Mesendoderm (in vitro differentiated cells): ENCODE data around the gene ZEB2.

Experiments used
- DNase-seq: peaks from one replicate; pipeline ENCODE4 v3.0.0; 2013
- H2AK5ac ChIP-seq: 2 replicates; pipeline ENCODE4 v1.6.1; 2013; ENCODE audit warnings: low read length, inconsistent platforms
- H2BK120ac ChIP-seq: 2 replicates; pipeline ENCODE4 v1.6.1; 2013; ENCODE audit warnings: low read depth, mild to moderate bottlenecking, low read length, moderate library complexity, mixed read lengths
- H2BK15ac ChIP-seq: replicated peaks from 2 replicates; pipeline ENCODE4 v1.6.1; 2013; ENCODE audit warnings: low read depth, mild to moderate bottlenecking, moderate library complexity
- H2BK5ac ChIP-seq: 2 replicates; pipeline ENCODE4 v1.6.1; 2013; ENCODE audit warnings: low read length, inconsistent platforms
- H3K18ac ChIP-seq: 2 replicates; pipeline ENCODE4 v1.6.1; 2013; ENCODE audit warnings: mild to moderate bottlenecking, low read length, mixed read lengths
- H3K23ac ChIP-seq: one replicate; pipeline ENCODE4 v1.6.1; 2013; ENCODE audit warnings: low read length
- H3K27ac ChIP-seq: 2 replicates; pipeline ENCODE4 v1.5.1; 2013; ENCODE audit warnings: low read depth, mild to moderate bottlenecking, inconsistent platforms, low read length, moderate library complexity
- H3K27me3 ChIP-seq: 2 replicates; pipeline ENCODE4 v1.6.1; 2013; ENCODE audit warnings: low read length, control low read depth, mild to moderate bottlenecking, inconsistent platforms; ENCODE audit not compliant: insufficient read depth, poor library complexity
- H3K36me3 ChIP-seq: 2 replicates; pipeline ENCODE4 v1.6.1; 2013; ENCODE audit warnings: low read length, inconsistent platforms; ENCODE audit not compliant: control insufficient read depth, insufficient read depth
- H3K4ac ChIP-seq: one replicate; pipeline ENCODE4 v1.6.1; 2013; ENCODE audit warnings: low read depth, mild to moderate bottlenecking, low read length, moderate library complexity
- H3K4me1 ChIP-seq: 2 replicates; pipeline ENCODE4 v1.6.1; 2013; ENCODE audit warnings: low read depth, low read length, inconsistent platforms; ENCODE audit not compliant: control insufficient read depth
- H3K4me2 ChIP-seq: 2 replicates; pipeline ENCODE4 v1.6.1; 2013; ENCODE audit warnings: low read length
- H3K4me3 ChIP-seq: 2 replicates; pipeline ENCODE4 v1.5.1; 2013; ENCODE audit warnings: mild to moderate bottlenecking, low read length
- H3K56ac ChIP-seq: one replicate; pipeline ENCODE4 v1.6.1; 2013; ENCODE audit warnings: low read length
- H3K79me1 ChIP-seq: 2 replicates; pipeline ENCODE4 v1.6.1; 2013; ENCODE audit warnings: low read length, inconsistent platforms
- H3K79me2 ChIP-seq: 2 replicates; pipeline ENCODE4 v1.6.1; 2013; ENCODE audit warnings: mild to moderate bottlenecking, low read length; ENCODE audit not compliant: control insufficient read depth, insufficient read depth
- H3K9ac ChIP-seq: 2 replicates; pipeline ENCODE4 v1.6.1; 2013; ENCODE audit warnings: low read length, inconsistent platforms
- H4K5ac ChIP-seq: one replicate; pipeline ENCODE4 v1.6.1; 2013; ENCODE audit warnings: low read length
- H4K8ac ChIP-seq: one replicate; pipeline ENCODE4 v1.6.1; 2013; ENCODE audit warnings: low read depth, mild to moderate bottlenecking, control low read depth, low read length, moderate library complexity
- WGBS: extraction: QIAGEN DNeasy Blood & Tissue Kit; methylation state at CpG from one replicate; pipeline ENCODE4 v1.1.7; 2013; ENCODE audit warnings: low lambda C conversion rate, missing lambda C conversion rate; ENCODE audit not compliant: insufficient coverage; ENCODE audit errors: extremely low coverage; 5-methylcytosine and 5-hydroxymethylcytosine counted together

The ZEB2 gene

GRCh38 chr2:144372410-144373080, 147.4 kb downstream of the ZEB2 start:
- no CpG with 5 or more reads among the region's 10 CpGs for WGBS
- no peak overlapping the region for H3K23ac ChIP-seq
- no peak overlapping the region for H4K5ac ChIP-seq
- no peak overlapping the region for H2BK120ac ChIP-seq
- no peak for DNase-seq
- H3K79me1 ChIP-seq: no peaks in the 10 kb centered on the region
- no peak overlapping the region for H3K4me3 ChIP-seq
- H4K8ac ChIP-seq: no peak overlapping the region
- H2BK15ac ChIP-seq: no peak overlapping the region
- no peak overlapping the region for H3K4me2 ChIP-seq
- no peak overlapping the region for H3K9ac ChIP-seq
- no peaks in the 10 kb centered on the region for H3K4me1 ChIP-seq
- H2AK5ac ChIP-seq: no peak overlapping the region
- H3K36me3 ChIP-seq: no peaks in the 10 kb centered on the region
- H3K79me2 ChIP-seq: no peaks in the 10 kb centered on the region
- H3K27me3 ChIP-seq: no peaks in the 10 kb centered on the region
- no peak overlapping the region for H3K18ac ChIP-seq
- H3K4ac ChIP-seq: no peak overlapping the region
- H2BK5ac ChIP-seq: no peak overlapping the region
- no peak overlapping the region for H3K27ac ChIP-seq
- H3K56ac ChIP-seq: no peak overlapping the region

GRCh38 chr2:144370937-144371584, 148.9 kb downstream of the ZEB2 start:
- DNase-seq: no peak
- Histone ChIP-seq H3K4me1 (no peaks in the 10 kb centered on the region), H3K27ac (no peak overlapping the region)

DNA sequence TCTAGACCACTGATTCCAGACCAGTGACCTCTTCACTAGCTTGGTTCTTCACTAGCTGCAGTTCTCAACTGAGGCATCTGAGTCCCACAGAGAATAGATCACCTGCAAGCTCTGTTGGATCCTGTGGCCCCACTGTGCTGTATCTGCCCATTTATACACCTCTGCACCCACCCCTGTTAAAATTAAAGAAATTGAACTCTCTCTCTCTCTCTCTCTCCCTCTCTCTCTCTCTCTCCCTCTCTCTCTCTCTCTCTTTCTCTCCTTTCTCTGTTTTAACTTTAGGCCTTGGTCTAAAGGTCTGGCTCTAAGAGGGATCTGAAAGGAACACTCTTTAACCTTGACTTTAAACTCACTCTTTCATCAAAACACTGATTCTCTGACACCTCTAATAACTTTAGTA, 150.5 kb downstream of the ZEB2 start:
- H3K79me1 ChIP-seq: no peaks in the 10 kb centered on the region
- H3K4ac ChIP-seq: no peak overlapping the region
- H2AK5ac ChIP-seq: no peak overlapping the region
- H3K27ac ChIP-seq: no peak overlapping the region
- H3K56ac ChIP-seq: no peak overlapping the region
- H3K9ac ChIP-seq: no peak overlapping the region
- DNase-seq: no peak
- H3K79me2 ChIP-seq: no peaks in the 10 kb centered on the region
- no peaks in the 10 kb centered on the region for H3K4me1 ChIP-seq
- no peaks in the 10 kb centered on the region for H3K36me3 ChIP-seq
- H3K4me3 ChIP-seq: no peak overlapping the region
- H3K27me3 ChIP-seq: no peaks in the 10 kb centered on the region
- H2BK120ac ChIP-seq: peak overlapping the region; percentile 54
- H3K23ac ChIP-seq: no peak overlapping the region
- no peak overlapping the region for H3K18ac ChIP-seq
- H3K4me2 ChIP-seq: no peak overlapping the region
- H4K8ac ChIP-seq: no peak overlapping the region
- H4K5ac ChIP-seq: no peak overlapping the region
- H2BK15ac ChIP-seq: no peak overlapping the region
- no peak overlapping the region for H2BK5ac ChIP-seq

More at GRCh38 chr2:144370937-144371584, 148.9 kb downstream of the ZEB2 start:
- no peaks in the 10 kb centered on the region for H3K79me1 ChIP-seq
- no peak overlapping the region for H3K56ac ChIP-seq
- H3K79me2 ChIP-seq: no peaks in the 10 kb centered on the region
- no peak overlapping the region for H4K8ac ChIP-seq
- H3K4me2 ChIP-seq: no peak overlapping the region
- no peak overlapping the region for H3K9ac ChIP-seq
- H3K4me3 ChIP-seq: no peak overlapping the region
- no peak overlapping the region for H3K18ac ChIP-seq
- H2BK5ac ChIP-seq: no peak overlapping the region
- H4K5ac ChIP-seq: no peak overlapping the region
- no peak overlapping the region for H2BK15ac ChIP-seq
- H3K27me3 ChIP-seq: no peaks in the 10 kb centered on the region
- no peak overlapping the region for H2AK5ac ChIP-seq
- H2BK120ac ChIP-seq: no peak overlapping the region
- H3K4ac ChIP-seq: no peak overlapping the region
- no CpG with 5 or more reads among the region's 4 CpGs for WGBS
- no peaks in the 10 kb centered on the region for H3K36me3 ChIP-seq
- H3K23ac ChIP-seq: no peak overlapping the region

DNA sequence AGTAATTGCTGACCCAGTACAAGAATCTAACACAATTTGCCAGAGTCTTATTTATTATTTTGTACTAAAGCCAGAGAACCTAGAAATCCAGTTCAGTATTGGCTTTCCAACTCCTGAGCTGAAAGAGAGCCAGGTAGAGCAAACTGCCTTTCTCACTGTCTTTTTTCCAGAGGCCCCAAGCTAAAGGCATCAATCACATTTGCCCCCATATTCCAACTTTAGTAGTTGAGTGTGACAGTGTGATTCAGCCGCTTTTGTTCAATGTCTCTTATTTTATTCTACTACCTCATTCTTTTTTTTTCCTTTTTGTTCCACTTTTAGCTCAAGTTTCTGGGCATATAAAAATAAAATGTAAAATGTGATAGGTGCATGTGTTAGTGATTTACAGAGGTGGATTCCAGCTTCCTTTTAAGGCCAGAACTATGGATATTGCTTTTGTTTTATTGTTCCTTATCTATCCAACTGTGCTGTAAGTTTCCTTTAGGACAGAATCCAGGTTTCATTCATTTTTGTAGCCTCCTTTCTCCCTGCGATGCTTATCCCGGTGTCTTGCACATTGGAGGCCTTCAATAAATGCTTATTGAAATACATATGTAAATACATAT, 153.0 kb downstream of the ZEB2 start:
- Histone ChIP-seq H2BK15ac (no peak overlapping the region), H2BK120ac (no peak overlapping the region), H3K4ac (no peak overlapping the region), H3K27ac (no peak overlapping the region), H3K9ac (no peak overlapping the region), H3K4me3 (no peak overlapping the region), H3K4me1 (no peaks in the 10 kb centered on the region), H3K4me2 (no peak overlapping the region), H3K27me3 (no peaks in the 10 kb centered on the region), H3K79me1 (no peaks in the 10 kb centered on the region), H4K8ac (no peak overlapping the region), H2BK5ac (no peak overlapping the region), H3K23ac (no peak overlapping the region), H3K36me3 (no peaks in the 10 kb centered on the region), H4K5ac (no peak overlapping the region), H3K18ac (no peak overlapping the region), H3K56ac (no peak overlapping the region), H3K79me2 (no peaks in the 10 kb centered on the region), H2AK5ac (no peak overlapping the region)
- no peak for DNase-seq
- WGBS: no CpG with 5 or more reads among the region's 3 CpGs

- no peaks in the 10 kb centered on the region for H3K79me1 ChIP-seq
- H3K56ac ChIP-seq: no peak overlapping the region
- no peaks in the 10 kb centered on the region for H3K27me3 ChIP-seq
- no peaks in the 10 kb centered on the region for H3K36me3 ChIP-seq
- H3K79me2 ChIP-seq: no peaks in the 10 kb centered on the region
- DNase-seq: peak; percentile 60
- no peak overlapping the region for H4K5ac ChIP-seq
- H3K27ac ChIP-seq: no peak overlapping the region
- H3K9ac ChIP-seq: no peak overlapping the region
- H3K4me2 ChIP-seq: no peak overlapping the region
- no peak overlapping the region for H3K4ac ChIP-seq
- WGBS: no CpG with 5 or more reads among the region's 4 CpGs
- H3K4me3 ChIP-seq: no peak overlapping the region
- H3K23ac ChIP-seq: no peak overlapping the region
- no peak overlapping the region for H3K18ac ChIP-seq
- no peak overlapping the region for H2BK5ac ChIP-seq
- H4K8ac ChIP-seq: no peak overlapping the region
- no peak overlapping the region for H2AK5ac ChIP-seq
- no peak overlapping the region for H2BK120ac ChIP-seq
- no peak overlapping the region for H2BK15ac ChIP-seq
- no peaks in the 10 kb centered on the region for H3K4me1 ChIP-seq
Measured at GRCh38 chr2:144364944-144365738, 154.8 kb downstream of the ZEB2 start.
